Right cardiac atrium (tissue), 5 donors: ENCODE results near the gene APP. TPM values are rescaled to one million over a fixed set of nuclear protein-coding genes. Genes with fewer than 3 reads are reported as not detected.
"Not testable (repeated sequence)": the region's sequence is repeated elsewhere in the genome, so short reads cannot be mapped to it uniquely, and the experiment has no call there.

ENCODE experiments used
- ATAC-seq, 2 donors: fragments of 200-7000 bp; cut with Tn5 transposase; one replicate each; pipeline versions ENCODE4 v1.8.0 to v1.9.1; 2020; ENCODE audit warnings: moderate library complexity in 2 of 2, mild to moderate bottlenecking in 1 of 2
- DNase-seq, 3 donors: peaks; one replicate each; pipeline ENCODE4 v3.0.0-alpha.2; 2020
- H3K27ac ChIP-seq: one replicate; pipeline ENCODE4 v1.5.1; 2013; ENCODE audit warnings: mild to moderate bottlenecking, low read length, control low read depth, moderate library complexity
- H3K27me3 ChIP-seq: one replicate; pipeline ENCODE4 v1.6.1; 2013; ENCODE audit not compliant: control insufficient read depth, insufficient read depth
- H3K4me1 ChIP-seq: one replicate; pipeline ENCODE4 v1.6.1; 2013; ENCODE audit warnings: low read length; ENCODE audit not compliant: control insufficient read depth, insufficient read depth
- H3K4me3 ChIP-seq: one replicate; pipeline ENCODE4 v1.5.1; 2013; ENCODE audit warnings: low read length, control low read depth
- H3K9me3 ChIP-seq: one replicate; pipeline ENCODE4 v1.6.1; 2013; ENCODE audit warnings: low read length; ENCODE audit not compliant: control insufficient read depth
- WGBS: extraction: QIAGEN DNeasy Blood & Tissue Kit; methylation state at CpG from one replicate; pipeline ENCODE4 v1.1.7; 2013; 5-methylcytosine and 5-hydroxymethylcytosine counted together
- intact Hi-C, 4 donors: fragments of 100-400 bp; cut with DNase I; formaldehyde crosslinking; loops; one replicate each; pipeline versions ENCODE4 v1.11.0 to v1.14.0; 2022 to 2023
- polyA plus RNA-seq: library from polyadenylated mRNA; stranded (reverse); fragments of 200-250 nt; gene quantifications from one replicate; pipeline ENCODE4 v1.2.3, GENCODE V29; 2013
- total RNA-seq, 4 donors: library from RNA; stranded (reverse); fragmentation: NEBNext Ultra II Directional; extraction: Animal tissue kit (Norgen Biotek cat#: 25700); gene quantifications; one replicate each; pipeline ENCODE4 v1.2.1, GENCODE V29; 2021
- donor health status: healthy with polysubstance abuse.
- donor health status: DM: no; HTN: yes; CAD: no.
- donor health status: DM: no; HTN: no; CAD: no.
- donor health status: DM: no; HTN: yes; CAD: no; lungs with severe emphysema.
- donor health status: DM: yes; HTN: yes; CAD: no.

The APP gene
- total and polyA plus RNA-seq, 5 donors: 277 to 535 (median 448) TPM

DNA sequence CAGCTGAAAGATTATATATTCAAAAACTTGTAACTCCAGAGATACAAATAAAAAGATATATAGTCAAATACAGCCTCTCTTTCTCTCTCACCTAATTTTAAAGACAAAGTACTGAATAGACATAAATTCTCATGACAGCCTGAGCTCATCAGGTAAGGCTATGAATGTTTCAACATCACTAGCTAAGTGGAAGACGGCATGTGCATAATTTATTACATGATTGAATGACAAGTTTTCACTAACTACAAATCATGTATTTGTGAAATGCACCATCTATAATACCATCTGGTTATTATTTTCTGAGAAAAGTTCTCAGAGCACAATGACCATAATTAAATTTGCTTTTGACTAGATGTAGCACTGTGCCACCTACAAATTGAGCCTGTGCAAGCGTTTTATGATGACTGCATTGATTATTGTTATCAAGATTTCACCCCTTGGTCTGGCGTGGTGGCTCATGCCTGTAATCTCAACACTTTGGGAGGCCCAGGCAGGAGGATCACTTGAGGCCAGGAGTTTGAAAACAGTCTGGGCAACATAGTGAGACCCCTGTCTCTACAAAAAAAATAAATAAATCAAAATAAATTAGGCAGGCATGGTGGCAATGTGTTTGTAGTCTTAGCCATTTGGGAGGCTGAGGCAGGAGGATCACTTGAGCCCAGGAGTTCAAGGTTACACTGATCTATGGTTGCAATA lies 128.2 kb downstream of the APP start:
- DNase-seq: no peak
- H3K27ac ChIP-seq: no peak overlapping the region
- WGBS: 93% methylated on average over 3 of the region's 3 CpGs
- no peak for ATAC-seq
- no peaks in the 10 kb centered on the region for H3K9me3 ChIP-seq
- no peaks in the 10 kb centered on the region for H3K27me3 ChIP-seq
- H3K4me3 ChIP-seq: no peak overlapping the region
- H3K4me1 ChIP-seq: peaks cover 3% of the 10 kb centered on the region
- intact Hi-C loops: no loop called here

DNA sequence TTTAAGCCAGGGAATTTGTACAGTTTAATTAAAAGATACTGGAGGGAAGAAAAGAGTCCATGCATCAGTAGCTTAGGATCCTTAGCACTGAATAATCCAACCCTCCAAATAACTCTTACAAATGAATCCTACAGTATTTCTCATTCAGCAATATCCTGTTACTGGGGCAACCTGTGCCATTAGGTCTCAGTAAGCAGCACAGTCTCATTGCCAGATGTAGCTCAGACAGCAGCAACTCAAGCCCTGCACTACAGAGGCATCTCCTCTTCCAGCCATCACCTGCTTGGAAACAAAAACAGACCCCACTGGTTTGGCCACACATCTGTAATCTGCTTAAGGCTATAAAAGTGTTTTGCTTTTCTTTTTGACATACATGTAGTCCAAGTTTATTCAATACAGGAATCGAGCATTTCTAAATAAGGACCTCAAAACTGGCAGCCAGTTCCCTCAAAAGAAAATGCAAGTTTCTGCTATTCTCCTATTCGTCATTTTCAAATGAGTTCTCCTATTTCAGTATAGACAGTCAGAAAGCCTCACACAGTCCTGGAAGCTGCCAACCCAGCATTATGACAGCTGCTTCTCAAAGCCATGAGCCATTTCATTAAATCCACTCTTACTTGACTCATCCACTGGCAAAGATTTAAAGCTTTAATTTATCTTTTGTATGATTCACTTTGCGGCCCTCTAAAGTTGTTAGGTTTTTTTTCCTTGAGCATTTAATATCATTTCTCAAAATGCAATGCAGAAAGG lies 129.0 kb downstream of the APP start:
- H3K4me1 ChIP-seq: peaks cover 2% of the 10 kb centered on the region
- ATAC-seq (no peak), DNase-seq (no peak)
- H3K27ac ChIP-seq: no peak overlapping the region
- H3K9me3 ChIP-seq: no peaks in the 10 kb centered on the region
- no peaks in the 10 kb centered on the region for H3K27me3 ChIP-seq
- WGBS: 60% methylated on average over 3 of the region's 3 CpGs
- H3K4me3 ChIP-seq: no peak overlapping the region
- intact Hi-C loops: no loop called here

DNA sequence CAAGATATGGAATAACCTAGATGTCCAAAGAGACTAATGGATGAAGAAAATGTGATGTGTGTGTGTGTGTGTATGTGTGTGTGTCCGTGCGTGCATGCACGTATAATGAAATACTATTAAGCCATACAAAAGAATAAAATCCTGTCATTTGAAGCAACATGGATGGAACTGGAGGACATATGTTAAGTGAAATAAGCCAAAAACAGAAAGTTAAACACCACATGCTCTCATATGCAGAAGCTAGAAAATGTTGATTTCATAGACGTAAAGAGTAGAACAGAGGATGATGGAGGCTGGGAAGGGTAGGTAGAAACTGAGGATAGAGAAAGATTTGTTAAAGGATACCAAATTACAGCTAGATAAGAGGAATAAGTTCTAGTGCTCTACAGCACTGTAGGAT lies 133.7 kb downstream of the APP start:
- Histone ChIP-seq H3K9me3 (no peaks in the 10 kb centered on the region), H3K27ac (no peak overlapping the region), H3K4me1 (peaks cover 7% of the 10 kb centered on the region), H3K4me3 (no peak overlapping the region), H3K27me3 (no peaks in the 10 kb centered on the region)
- over 99% methylated on average over 4 of the region's 4 CpGs for WGBS
- ATAC-seq: no peak
- no peak for DNase-seq
- intact Hi-C loops: no loop called here

DNA sequence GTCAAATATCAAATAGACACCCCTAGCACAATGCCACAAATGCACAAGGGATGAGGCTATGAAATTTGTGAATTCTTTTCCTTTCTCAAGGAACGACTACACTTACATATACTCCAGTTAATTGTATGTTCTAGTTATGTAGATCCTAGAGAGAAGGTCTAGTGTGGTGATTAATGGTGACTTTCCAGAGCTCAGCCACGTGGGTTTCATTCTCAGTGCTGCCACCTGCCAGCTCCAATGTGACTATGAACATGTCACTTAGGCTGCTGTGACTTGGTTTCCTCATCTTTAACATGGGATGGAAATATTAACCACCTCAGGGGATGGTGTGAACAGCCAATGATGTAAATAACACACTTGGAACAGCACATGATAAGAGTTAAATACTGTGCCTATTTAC lies 138.3 kb downstream of the APP start:
- no peaks in the 10 kb centered on the region for H3K27me3 ChIP-seq
- WGBS: 84% methylated on average over 2 of the region's 2 CpGs
- ATAC-seq: no peak
- H3K27ac ChIP-seq: no peak overlapping the region
- no peak overlapping the region for H3K4me3 ChIP-seq
- no peak for DNase-seq
- peaks cover 8% of the 10 kb centered on the region for H3K4me1 ChIP-seq
- H3K9me3 ChIP-seq: no peaks in the 10 kb centered on the region
- intact Hi-C loops: no loop called here

DNA sequence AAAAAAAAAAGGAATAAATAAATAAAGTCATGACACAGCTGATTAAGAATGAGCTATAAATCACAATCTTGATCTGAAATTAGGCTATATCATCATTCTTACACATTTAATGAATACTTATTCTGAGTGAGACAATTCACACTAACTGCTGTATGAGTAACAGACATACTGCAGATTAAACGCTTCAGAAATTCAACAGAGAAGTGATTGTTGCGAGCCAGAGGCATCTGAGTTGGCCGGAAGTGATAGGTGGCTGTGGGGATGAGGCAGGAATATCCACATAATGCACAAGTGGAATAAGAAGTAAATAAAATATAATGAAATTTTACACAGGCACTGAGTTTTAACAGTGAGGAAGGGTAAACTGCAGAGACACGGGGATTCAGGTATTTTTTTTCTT lies 142.4 kb downstream of the APP start:
- intact Hi-C loops: loop anchor here in 1 of 4 donors (10.0 kb wide), 1 partner anchor 137 kb away; no protein-coding TSS in a partner anchor
- Histone ChIP-seq H3K4me1 (peaks cover 7% of the 10 kb centered on the region), H3K9me3 (no peaks in the 10 kb centered on the region), H3K27ac (no peak overlapping the region), H3K27me3 (no peaks in the 10 kb centered on the region), H3K4me3 (no peak overlapping the region)
- 82% methylated on average over 4 of the region's 4 CpGs for WGBS
- ATAC-seq: no peak
- DNase-seq: no peak

DNA sequence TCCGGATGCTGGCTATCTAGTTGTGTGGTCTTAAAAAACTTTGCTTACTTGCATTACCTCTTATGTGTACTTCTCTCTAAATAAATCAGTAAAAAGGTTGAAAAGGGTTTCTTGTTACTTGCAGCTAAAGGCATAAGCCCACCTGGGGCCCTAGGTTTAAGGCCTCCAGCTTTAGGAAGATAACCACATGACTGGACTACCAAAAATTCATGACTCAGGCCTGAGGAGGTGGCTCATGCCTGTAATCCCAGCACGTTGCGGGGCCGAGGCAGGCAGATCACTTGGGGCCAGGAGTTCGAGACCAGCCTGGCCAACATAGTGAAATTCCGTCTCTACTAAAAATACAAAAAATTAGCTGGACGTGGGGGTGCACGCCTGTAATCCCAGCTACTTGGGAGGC lies 142.9 kb downstream of the APP start:
- H3K4me1 ChIP-seq: peaks cover 4% of the 10 kb centered on the region
- no peaks in the 10 kb centered on the region for H3K27me3 ChIP-seq
- no peak overlapping the region for H3K27ac ChIP-seq
- intact Hi-C loops: loop anchor here in 1 of 4 donors (10.0 kb wide), 1 partner anchor 137 kb away; no protein-coding TSS in a partner anchor
- ATAC-seq: no peak
- H3K9me3 ChIP-seq: no peaks in the 10 kb centered on the region
- no peak for DNase-seq
- no peak overlapping the region for H3K4me3 ChIP-seq
- 95% methylated on average over 8 of the region's 8 CpGs for WGBS

DNA sequence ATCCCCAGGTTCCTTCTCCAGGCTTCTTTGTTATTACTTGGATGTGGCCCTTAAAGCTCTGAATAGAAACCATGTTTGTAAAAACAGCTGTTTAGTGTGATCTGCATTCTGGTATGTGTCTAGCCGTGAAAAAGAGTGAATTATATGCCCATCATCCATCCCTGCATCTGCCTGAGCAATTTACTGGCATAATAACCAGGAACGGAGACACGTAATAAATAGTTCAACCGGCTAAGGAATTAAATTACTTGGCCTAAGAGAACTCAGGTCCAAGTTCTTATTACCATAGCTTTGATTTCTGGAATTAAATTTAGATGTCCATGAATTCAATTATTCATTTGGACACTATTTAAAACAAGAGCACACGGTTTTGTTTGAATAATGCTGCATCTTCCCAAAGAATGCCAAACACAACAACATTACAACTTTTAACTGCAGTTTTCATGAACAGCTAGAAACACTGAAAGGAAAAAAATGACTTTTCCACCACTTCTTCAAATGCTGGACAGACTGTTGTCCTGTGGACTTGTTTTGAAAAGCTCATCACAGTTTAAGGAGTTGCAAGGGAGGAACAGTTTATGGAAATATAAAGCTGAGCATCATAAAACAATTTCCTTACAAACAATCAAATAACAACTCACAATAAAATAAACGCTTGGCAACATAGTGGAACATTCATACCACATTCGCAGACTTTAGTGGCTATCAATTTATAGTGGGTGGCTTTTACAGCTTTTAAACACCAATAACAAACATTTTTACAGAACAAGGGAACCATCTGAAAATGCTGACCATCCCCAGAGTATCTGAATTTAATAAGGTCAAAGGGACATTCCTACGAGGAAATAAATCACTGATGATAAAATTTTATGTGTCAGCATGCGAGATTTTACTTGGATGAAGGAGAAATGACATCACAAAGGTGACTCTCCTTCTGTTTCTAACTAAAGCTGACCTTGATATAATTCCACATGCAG lies 144.7 kb downstream of the APP start:
- Histone ChIP-seq H3K9me3 (no peaks in the 10 kb centered on the region), H3K27ac (no peak overlapping the region), H3K27me3 (no peaks in the 10 kb centered on the region), H3K4me3 (no peak overlapping the region), H3K4me1 (peaks cover 4% of the 10 kb centered on the region)
- no peak for DNase-seq
- intact Hi-C loops: loop anchor here in 1 of 4 donors (10.0 kb wide), 1 partner anchor 139 kb away; no protein-coding TSS in a partner anchor
- ATAC-seq: no peak
- WGBS: 69% methylated on average over 9 of the region's 9 CpGs

DNA sequence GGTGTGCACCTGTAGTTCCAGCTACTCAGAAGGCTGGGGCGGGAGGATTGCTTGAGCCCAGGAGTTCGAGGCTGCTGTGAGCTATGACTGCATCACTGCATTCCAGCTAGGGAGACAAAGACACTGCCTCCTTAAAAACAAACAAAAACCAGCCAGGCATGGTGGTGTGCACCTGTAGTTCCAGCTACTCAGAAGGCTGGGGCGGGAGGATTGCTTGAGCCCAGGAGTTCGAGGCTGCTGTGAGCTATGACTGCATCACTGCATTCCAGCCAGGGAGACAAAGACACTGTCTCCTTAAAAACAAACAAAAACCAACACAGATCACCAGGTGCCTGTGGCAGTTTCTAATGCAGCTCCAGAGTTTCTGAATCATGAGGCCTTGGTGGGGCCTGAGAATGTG lies 147.2 kb downstream of the APP start:
- 96% methylated on average over 4 of the region's 4 CpGs for WGBS
- intact Hi-C loops: loop anchor here in 1 of 4 donors (10.0 kb wide), 1 partner anchor 141 kb away; no protein-coding TSS in a partner anchor

DNA sequence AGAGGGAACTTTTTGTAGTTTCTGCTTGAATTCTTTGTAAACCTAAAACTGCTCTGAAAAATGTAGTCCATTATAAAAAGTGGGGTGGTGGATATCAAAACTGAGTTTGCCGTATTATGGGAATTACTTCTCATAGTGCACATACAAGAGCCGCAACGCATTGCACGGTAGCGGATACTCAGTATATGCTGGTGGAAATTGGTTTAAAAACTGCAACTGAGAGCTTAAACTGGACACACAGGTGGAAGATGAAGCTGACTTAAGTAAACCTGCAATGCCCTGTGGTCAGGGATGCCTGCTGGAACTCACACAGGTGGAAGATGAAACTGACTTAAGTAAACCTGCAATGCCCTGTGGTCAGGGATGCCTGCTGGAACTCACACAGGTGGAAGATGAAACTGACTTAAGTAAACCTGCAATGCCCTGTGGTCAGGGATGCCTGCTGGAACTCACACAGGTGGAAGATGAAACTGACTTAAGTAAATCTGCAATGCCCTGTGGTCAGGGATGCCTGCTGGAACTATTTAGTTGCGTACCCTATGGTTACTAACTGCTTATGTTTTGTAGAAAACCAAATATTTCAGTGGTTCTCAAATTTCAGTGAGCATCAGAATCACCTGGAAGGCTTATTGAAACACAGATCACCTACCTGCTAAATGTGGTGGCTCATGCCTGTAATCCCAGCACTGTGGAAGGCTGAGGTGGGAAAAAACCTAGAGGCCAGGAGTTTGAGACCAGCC lies 147.8 kb downstream of the APP start:
- not testable (repeated sequence) for DNase-seq, H3K9me3 ChIP-seq, H3K27ac ChIP-seq, H3K4me1 ChIP-seq, H3K4me3 ChIP-seq, ATAC-seq, H3K27me3 ChIP-seq
- intact Hi-C loops: loop anchor here in 1 of 4 donors (10.0 kb wide), 1 partner anchor 142 kb away; no protein-coding TSS in a partner anchor
- WGBS: 98% methylated on average over 6 of the region's 6 CpGs

More for the DNA sequence above, 147.2 kb downstream of the APP start:
- H3K9me3 ChIP-seq, H3K4me3 ChIP-seq, ATAC-seq, DNase-seq, H3K27me3 ChIP-seq, H3K4me1 ChIP-seq, H3K27ac ChIP-seq: not testable (repeated sequence)

DNA sequence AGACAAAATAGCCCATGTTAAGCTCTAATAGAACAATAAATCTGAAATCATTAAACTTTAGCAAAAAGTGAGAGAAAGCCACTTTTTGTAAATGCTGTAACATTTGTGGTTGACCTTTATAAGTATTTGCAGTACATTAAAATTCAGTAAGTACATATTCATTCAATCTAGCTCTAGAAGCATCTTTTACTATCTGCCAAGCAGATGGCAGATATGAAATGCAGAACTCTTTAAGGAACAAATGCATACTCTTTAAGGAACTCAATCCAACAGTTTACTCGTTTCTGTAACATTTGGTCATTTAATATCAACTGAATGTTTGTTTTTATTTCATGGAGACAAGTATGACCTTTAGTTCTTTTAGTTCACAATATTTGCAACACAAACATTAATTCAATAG lies 150.1 kb downstream of the APP start:
- peaks cover 2% of the 10 kb centered on the region for H3K4me1 ChIP-seq
- DNase-seq (no peak), ATAC-seq (no peak)
- no peaks in the 10 kb centered on the region for H3K27me3 ChIP-seq
- 74% methylated on average over 1 of the region's 1 CpG for WGBS
- no peak overlapping the region for H3K4me3 ChIP-seq
- intact Hi-C loops: loop anchor here in 1 of 4 donors (10.0 kb wide), 1 partner anchor 144 kb away; no protein-coding TSS in a partner anchor
- H3K27ac ChIP-seq: no peak overlapping the region
- H3K9me3 ChIP-seq: no peaks in the 10 kb centered on the region
